AG10803 (cell line): ENCODE data around the gene OSBPL10.

Source experiments
- DNase-seq: peaks from one replicate; pipeline ENCODE4 v3.0.0; 2010; ENCODE audit warnings: low read depth
- H3K4me3 ChIP-seq: 2 replicates; pipeline ENCODE4 v1.5.1; 2011; ENCODE audit warnings: mild to moderate bottlenecking, low read length, control low read depth
- CTCF ChIP-seq: conservative IDR thresholded peaks from 2 replicates; pipeline ENCODE4 v1.5.1; 2011; ENCODE audit warnings: mild to moderate bottlenecking, low read length, control low read depth, inconsistent platforms

OSBPL10 gene

GRCh38 chr3:31705736-31706135, 275.3 kb downstream of the OSBPL10 start:
- no peak for DNase-seq
- H3K4me3 ChIP-seq: no peak overlapping the region
- no peak for TF ChIP-seq CTCF

GRCh38 chr3:31704591-31705179, 276.4 kb downstream of the OSBPL10 start:
- DNase-seq: peak; percentile 52
- H3K4me3 ChIP-seq: no peak overlapping the region
- no peak for TF ChIP-seq CTCF

- DNase-seq: no peak
- TF ChIP-seq CTCF: no peak
- no peak overlapping the region for H3K4me3 ChIP-seq
Observed at GRCh38 chr3:31704156-31704555, 276.9 kb downstream of the OSBPL10 start.

- DNase-seq: no peak
- no peak for TF ChIP-seq CTCF
- no peak overlapping the region for H3K4me3 ChIP-seq
Observed at GRCh38 chr3:31701286-31701685, 279.8 kb downstream of the OSBPL10 start.

- no peak; the same call in 1 of the 2 replicates for TF ChIP-seq CTCF
- no peak overlapping the region for H3K4me3 ChIP-seq
- DNase-seq: no peak
Observed at GRCh38 chr3:31699309-31699953, 281.6 kb downstream of the OSBPL10 start.

GRCh38 chr3:31696815-31697548, 284.1 kb downstream of the OSBPL10 start:
- no peak for TF ChIP-seq CTCF

GRCh38 chr3:31696009-31696297, 285.1 kb downstream of the OSBPL10 start:
- H3K4me3 ChIP-seq: no peak overlapping the region
- no peak for TF ChIP-seq CTCF
- DNase-seq: no peak

More at GRCh38 chr3:31696815-31697548, 284.1 kb downstream of the OSBPL10 start:
- DNase-seq: no peak
- H3K4me3 ChIP-seq: no peak overlapping the region
